AG04449 (cell line): ENCODE data around the gene FBLIM1.

Source experiments
- CTCF ChIA-PET: fragments of 350-600 bp; formaldehyde crosslinking; extraction: SDS; loops from one replicate; lab custom pipeline; 2021; ENCODE audit warnings: antibody characterized with exemption; lab: Yijun Ruan, JAX
- POLR2A ChIA-PET: fragments of 400-600, 350-600 bp; formaldehyde crosslinking; extraction: SDS; loops from one replicate; lab custom pipeline; 2020; ENCODE audit warnings: antibody characterized with exemption, inconsistent platforms; lab: Yijun Ruan, JAX
- DNase-seq: peaks from one replicate; pipeline ENCODE4 v3.0.0-alpha.2; 2010; ENCODE audit warnings: low read depth, low spot score
- H3K4me3 ChIP-seq: 2 replicates; pipeline ENCODE4 v1.5.1; 2011; ENCODE audit warnings: low read depth, mild to moderate bottlenecking, control low read depth, low read length
- CTCF ChIP-seq: IDR thresholded peaks from one replicate; pipeline ENCODE4 v1.5.1; 2011; ENCODE audit warnings: mild to moderate bottlenecking, moderate library complexity, low read length, control low read depth, inconsistent platforms; ENCODE audit not compliant: insufficient read depth; ENCODE audit errors: missing control alignments

Gene FBLIM1

GRCh38 chr1:15740924-15741850 is 17.4 kb upstream of the FBLIM1 start:
- no peak overlapping the region for H3K4me3 ChIP-seq
- no peak for DNase-seq
- POLR2A ChIA-PET: no interaction called here
- TF ChIP-seq CTCF: peak; percentile 90
- CTCF ChIA-PET: interaction anchor here (0.6 to 3.6 kb wide), 20 partner anchors 8 to 212 kb away, joined by 3 to 42 read pairs (median 4); no protein-coding TSS in a partner anchor

DNA sequence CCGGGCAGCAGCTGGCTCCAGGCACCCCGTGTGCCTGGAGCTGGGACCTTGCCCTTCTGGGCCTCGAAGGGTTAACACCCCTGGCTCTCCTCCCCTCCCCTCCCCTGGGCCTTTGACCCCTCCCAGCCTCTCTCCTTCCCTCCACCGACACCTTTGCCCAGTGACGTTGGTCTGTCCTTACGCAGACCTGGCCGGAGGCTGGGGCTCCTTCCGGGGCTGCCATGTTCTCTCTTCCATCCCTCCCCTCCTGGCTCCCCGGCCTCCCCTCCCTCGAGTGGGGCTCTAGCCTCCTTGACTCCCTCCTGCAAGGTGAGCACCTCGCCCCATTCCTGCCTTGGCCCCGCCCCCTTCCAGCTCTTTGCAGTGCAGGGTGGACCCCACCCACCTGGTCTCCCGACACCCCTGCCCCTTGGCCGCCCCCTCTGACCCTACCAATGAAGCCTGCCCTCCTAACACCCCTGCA is 16.2 kb upstream of the FBLIM1 start, which contains the start of gene TMEM82:
TMEM82 (plus strand) TSS at position 161 of the 463 bp plus-strand sequence; CDS start at position 222, 61 bp downstream.
- H3K4me3 ChIP-seq: no peak within 1 kb of the TSS
- ChIA-PET POLR2A (no interaction called here), CTCF (interaction anchor here (0.9 to 3.6 kb wide), 6 partner anchors 14 to 157 kb away, joined by 3 to 42 read pairs (median 3); no protein-coding TSS in a partner anchor)
- no peak for DNase-seq
- TF ChIP-seq CTCF: no peak

DNA sequence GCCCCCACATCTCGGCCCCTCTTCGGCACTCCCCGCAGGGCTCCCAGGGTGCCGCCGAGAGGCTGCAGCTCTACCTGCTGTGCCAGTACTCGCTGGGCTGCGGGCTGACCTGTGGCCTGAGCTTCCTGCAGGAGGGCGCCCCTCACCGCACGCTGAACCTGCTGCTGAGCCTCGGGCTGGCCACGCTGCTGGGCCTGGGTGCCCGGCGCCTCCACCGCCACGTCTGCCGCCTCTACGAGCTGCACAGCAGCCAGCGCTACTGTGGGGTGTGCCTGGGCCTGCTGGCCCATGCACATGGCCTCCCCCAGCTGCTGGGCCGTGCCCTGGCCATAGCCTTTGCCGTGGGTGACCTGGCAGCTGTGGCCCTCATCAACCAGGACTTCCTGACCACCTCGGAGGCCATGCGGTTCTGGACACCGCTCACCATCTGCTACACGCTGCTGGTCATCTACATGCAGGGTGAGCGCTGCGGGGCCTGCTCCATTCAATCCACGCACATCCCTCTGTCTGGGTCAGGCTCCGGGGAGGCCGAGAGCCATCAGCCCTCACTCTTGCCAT is 14.4 kb upstream of the FBLIM1 start:
- ChIA-PET CTCF (no interaction called here), POLR2A (no interaction called here)
- H3K4me3 ChIP-seq: no peak overlapping the region
- TF ChIP-seq CTCF: no peak
- no peak for DNase-seq

GRCh38 chr1:15747378-15747777 is 11.2 kb upstream of the FBLIM1 start:
- POLR2A ChIA-PET: interaction anchor here (2.0 kb wide), 1 partner anchor 9 kb away, joined by 5 read pairs; no protein-coding TSS in a partner anchor

DNA sequence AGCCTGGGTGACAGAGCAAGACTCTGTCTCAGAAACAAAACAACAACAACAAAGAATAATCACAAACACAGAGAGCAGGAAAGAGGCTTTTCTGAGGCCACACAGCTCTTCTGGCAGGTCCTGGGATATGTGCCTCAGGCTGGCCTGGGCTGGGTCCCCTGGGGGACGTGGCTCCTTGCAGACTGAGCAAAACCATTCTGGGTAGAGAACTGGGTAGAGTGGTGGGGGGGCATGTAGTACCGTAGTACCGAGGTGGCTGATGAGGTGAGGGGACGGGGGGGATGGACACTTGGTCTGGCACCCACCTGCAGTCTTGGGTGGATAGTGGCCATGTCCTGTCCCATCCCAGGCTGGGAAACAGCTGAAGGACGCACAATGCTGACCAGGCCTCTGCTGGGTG is 10.3 kb upstream of the FBLIM1 start:
- CTCF ChIA-PET: interaction anchor here (0.7 to 2.3 kb wide), 4 partner anchors 8 to 302 kb away, joined by 3 to 7 read pairs (median 3); no protein-coding TSS in a partner anchor
- TF ChIP-seq CTCF: no peak

More at GRCh38 chr1:15747378-15747777, 11.2 kb upstream of the FBLIM1 start:
- no peak for DNase-seq
- CTCF ChIA-PET: no interaction called here
- no peak for TF ChIP-seq CTCF
- H3K4me3 ChIP-seq: no peak overlapping the region

More for the DNA sequence above, 10.3 kb upstream of the FBLIM1 start:
- DNase-seq: no peak
- POLR2A ChIA-PET: interaction anchor here (2.0 kb wide), 1 partner anchor 10 kb away, joined by 5 read pairs; no protein-coding TSS in a partner anchor
- no peak overlapping the region for H3K4me3 ChIP-seq
